Left cardiac atrium (tissue), 4 donors: ENCODE measurements around the gene HELZ. TPM values are rescaled to one million over a fixed set of nuclear protein-coding genes. Genes with fewer than 3 reads are reported as not detected.
"Not testable (repeated sequence)": the region's sequence is repeated elsewhere in the genome, so short reads cannot be mapped to it uniquely, and the experiment has no call there.

ENCODE experiments used
- ATAC-seq, 2 donors: fragments of 200-7000 bp; cut with Tn5 transposase; one replicate each; pipeline ENCODE4 v1.9.1; 2020; ENCODE audit warnings: mild to moderate bottlenecking in 2 of 2, moderate library complexity in 2 of 2
- DNase-seq: peaks from one replicate; pipeline ENCODE4 v3.0.0-alpha.2; 2020
- intact Hi-C, 2 donors: fragments of 100-400 bp; cut with DNase I; formaldehyde crosslinking; loops; one replicate each; pipeline versions ENCODE4 v1.14.1 to v1.15.1; 2022 to 2023
- total RNA-seq, 2 donors: library from RNA; stranded (reverse); fragmentation: NEBNext Ultra II Directional; extraction: Animal tissue kit (Norgen Biotek cat#: 25700); gene quantifications; one replicate each; pipeline ENCODE4 v1.2.1, GENCODE V29; 2021
- donor health status: DM: no; HTN: yes; CAD: no.
- donor health status: DM: no; HTN: yes; CAD: no; lungs with severe emphysema.
- donor health status: DM: yes; HTN: yes; CAD: no.
- donor health status: Dilated cardiomyopathy.

The HELZ gene
- total RNA-seq, 2 donors from 2014 or later: 34.5 to 36.0 TPM

- no peak for ATAC-seq
- no peak for DNase-seq
- intact Hi-C loops: no loop called here
These were observed 136.9 kb downstream of the HELZ start for GRCh38 chr17:67107811-67108775.

DNA sequence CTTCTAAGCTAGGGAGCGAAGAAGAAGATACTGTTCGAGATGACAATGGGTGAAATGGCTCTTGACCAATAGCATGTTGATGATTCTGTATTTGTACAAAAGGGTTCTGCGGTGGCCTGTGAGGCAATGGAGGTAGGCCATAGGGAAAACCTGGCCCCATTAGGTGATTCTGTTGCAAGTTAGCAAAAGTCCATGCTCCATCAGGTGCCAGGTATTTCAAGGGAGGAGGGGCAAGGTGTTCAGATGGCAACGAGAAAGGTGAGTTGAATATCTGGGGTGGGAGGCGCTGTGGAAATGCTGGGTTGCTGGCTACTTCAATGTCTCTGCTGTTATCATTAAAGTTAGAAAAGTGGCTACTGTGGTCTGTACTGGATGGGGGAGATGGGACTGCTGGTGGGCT lies 137.8 kb downstream of the HELZ start:
- DNase-seq (no peak), ATAC-seq (no peak)
- intact Hi-C loops: no loop called here

DNA sequence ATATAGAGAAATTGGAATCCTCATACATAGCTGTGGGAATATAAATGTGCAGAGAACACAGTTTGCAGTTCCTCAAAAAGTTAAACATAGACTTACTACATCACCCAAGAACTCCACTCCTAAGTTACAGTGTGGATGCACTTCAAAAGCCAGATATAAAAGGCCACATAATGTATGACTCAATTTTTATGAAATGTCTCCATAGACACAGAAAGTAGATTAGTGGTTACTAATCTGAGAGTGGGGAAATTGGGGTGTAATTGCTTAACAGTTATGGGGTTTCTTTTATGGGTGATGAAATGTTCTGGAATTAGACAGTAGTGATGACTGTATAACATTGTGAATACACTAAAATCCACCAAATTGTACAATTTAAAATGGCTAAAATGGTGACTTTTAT lies 139.8 kb downstream of the HELZ start:
- ATAC-seq (peak; percentile 44 to 81), DNase-seq (no peak)
- intact Hi-C loops: no loop called here

DNA sequence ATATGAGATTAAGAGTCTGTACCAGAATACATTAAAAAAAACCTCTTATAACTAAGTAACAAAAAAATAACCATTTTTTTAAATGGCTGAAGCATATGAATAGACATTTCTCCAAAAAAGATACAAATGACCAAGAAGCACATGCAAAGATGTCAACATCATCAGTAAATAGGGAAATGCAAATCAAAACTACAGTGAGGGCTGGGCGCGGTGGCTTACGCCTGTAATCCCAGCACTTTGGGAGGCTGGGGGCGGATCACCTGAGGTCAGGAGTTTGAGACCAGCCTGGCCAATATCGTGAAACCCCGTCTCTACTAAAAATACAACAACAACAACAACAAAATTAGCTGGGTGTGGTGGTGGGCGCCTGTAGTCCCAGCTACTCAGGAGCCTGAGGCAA lies 140.4 kb downstream of the HELZ start:
- ATAC-seq, DNase-seq, intact Hi-C loops: not testable (repeated sequence)

- DNase-seq (no peak), ATAC-seq (peak in 1 of 2 donors; percentile 46)
- intact Hi-C loops: no loop called here
These were observed 147.0 kb downstream of the HELZ start for GRCh38 chr17:67098006-67098405.

DNA sequence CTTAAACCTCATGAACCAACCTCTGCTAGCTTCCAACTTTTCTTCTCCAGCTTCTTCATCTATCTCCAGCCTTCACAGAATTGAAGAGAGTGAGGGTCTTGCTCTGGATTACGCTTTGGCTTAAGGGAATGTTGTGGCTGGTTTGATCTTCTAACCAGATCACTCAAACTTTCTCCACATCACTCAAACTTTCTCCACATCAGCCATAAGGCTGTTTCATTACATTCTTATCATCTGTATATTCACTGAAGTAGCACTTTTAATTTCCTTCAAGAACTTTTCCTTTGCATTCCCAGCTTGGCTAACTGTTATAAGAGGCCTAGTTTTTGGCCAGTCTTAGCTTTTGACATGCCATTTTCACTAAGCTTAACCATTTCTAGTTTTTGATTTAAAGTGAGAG lies 148.4 kb downstream of the HELZ start:
- no peak for ATAC-seq
- DNase-seq: no peak
- intact Hi-C loops: no loop called here

DNA sequence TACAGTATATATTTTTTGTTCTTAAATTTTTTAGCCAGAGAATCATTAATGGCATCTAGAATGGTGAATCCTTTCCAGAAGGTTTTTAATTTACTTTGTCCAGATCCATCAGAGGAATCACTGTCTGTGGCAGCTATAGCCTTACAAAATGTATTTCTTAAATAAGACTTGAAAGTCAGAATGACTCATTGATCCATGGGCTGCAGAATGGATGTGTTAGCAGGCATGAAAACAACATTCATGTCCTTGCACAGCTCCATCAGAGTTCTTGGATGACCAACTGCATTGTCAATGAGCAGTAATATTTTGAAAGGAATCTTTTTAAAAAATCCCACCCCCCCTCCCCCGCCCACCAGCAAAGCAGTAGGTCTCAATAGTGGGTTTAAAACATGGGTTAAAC lies 149.2 kb downstream of the HELZ start:
- no peak for DNase-seq
- no peak for ATAC-seq
- intact Hi-C loops: no loop called here

- intact Hi-C loops, DNase-seq: not testable (repeated sequence)
- ATAC-seq: peak in 1 of 2 donors; percentile 29
These were observed 149.7 kb downstream of the HELZ start for GRCh38 chr17:67095291-67095690.

- intact Hi-C loops: no loop called here
- no peak for ATAC-seq
These were observed 151.6 kb downstream of the HELZ start for GRCh38 chr17:67093348-67093747.

DNA sequence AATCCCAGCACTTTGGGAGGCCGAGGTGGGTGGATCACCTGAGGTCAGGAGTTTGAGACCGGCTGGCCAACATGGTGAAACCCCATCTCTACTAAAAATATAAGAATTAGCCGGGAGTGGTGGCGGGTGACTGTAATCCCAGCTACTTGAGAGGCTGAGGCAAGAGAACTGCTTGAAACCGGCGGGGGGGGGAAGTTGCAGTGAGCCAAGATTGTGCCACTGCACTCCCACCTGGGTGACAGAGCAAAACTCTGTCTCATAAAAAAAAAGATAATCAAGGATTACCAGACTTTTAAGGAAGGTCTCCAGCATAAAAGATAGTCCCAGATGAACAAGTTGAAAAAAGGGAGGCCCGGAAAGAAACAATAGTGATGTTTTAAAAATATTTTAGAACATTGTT lies 152.3 kb downstream of the HELZ start:
- ATAC-seq, DNase-seq, intact Hi-C loops: not testable (repeated sequence)

More at GRCh38 chr17:67093348-67093747, 151.6 kb downstream of the HELZ start:
- DNase-seq: no peak

GRCh38 chr17:67092291-67092690 lies 152.7 kb downstream of the HELZ start:
- DNase-seq (no peak), ATAC-seq (no peak)
- intact Hi-C loops: no loop called here

- ATAC-seq (no peak), DNase-seq (no peak)
- intact Hi-C loops: no loop called here
These were observed 154.7 kb downstream of the HELZ start for GRCh38 chr17:67090341-67090740.

- ATAC-seq (no peak), DNase-seq (no peak)
- intact Hi-C loops: no loop called here
These were observed 156.4 kb downstream of the HELZ start for GRCh38 chr17:67088639-67089038.

- intact Hi-C loops: no loop called here
- ATAC-seq (no peak), DNase-seq (no peak)
These were observed 159.6 kb downstream of the HELZ start for GRCh38 chr17:67085406-67085805.

DNA sequence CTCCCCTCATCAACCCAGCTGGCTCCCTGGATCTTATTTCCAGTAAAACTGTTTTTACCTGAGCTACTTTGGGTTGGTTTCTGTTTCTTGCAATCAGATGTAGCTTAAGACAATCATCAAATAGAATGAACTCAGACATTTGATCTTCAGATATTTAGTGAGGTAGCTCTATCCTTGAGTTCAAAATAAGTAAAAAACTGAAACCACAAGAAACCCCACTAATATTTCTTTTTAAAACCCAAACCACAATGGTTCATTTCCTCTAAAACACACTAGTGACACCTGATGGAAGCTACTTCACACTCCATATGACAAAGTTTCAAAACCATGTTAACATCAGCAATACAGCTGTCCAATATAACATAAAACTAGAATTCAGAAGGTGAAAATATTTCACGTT lies 162.9 kb downstream of the HELZ start:
- intact Hi-C loops: no loop called here
- DNase-seq (no peak), ATAC-seq (no peak)

DNA sequence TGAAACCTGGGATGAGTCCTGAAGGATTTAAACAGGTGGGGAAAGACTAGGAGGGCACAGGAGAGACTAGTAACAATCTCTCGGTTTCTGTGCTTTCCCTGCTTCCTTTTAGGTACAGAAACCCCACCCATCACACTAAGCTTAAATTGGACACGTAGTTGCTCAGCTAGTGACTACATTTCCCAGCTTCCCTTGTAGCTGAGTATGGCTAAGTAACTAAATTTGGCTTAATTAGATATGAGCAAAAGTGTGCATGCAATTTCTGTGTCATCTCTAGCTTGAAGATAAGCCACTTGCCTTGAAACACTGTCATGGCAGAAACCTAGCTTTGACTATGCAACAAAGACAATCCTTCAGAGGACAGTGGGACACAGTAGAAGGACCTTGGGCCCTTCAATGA lies 164.2 kb downstream of the HELZ start:
- peak in 1 of 2 donors; percentile 42 for ATAC-seq
- intact Hi-C loops: no loop called here
- DNase-seq: no peak

DNA sequence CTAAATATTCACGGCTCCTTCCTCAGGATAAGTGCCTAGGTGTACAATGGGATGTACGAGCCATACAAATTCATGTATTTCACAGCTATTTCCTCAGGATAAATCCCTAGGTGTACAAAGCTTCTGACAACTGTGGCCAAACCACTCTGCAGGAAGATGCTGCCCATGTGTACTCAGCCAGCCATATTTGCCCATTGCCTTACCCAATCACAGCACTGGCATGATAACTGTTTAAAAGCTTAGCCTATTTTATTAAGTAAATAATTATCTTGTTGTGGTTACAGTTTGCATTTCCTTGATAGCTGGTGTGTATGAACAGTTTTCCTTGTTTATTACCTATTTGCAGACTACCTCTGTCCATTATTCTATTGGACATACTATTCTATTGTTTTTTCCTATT lies 165.5 kb downstream of the HELZ start:
- ATAC-seq (peak in 1 of 2 donors; percentile 21), DNase-seq (no peak)
- intact Hi-C loops: no loop called here

DNA sequence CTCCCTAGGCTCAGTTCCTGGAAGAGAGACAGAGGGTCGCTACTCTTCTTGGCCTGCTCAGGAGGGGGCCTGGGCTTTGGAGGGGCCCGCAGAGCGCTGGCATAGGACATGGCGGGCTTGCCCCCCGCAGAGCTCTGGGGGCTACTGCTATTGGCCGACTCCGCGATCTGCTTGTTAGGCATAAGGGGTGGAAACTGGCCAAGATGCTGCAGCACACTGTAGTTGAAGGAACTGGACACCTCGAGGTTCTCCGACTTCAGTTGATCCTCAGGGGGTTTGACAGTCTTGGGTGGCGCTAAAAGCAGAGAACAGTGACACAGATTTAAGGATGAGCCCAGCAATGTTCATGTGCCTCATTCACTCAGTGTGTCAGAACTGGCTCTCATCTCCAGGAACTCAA lies 166.7 kb downstream of the HELZ start:
- no peak for ATAC-seq
- intact Hi-C loops: no loop called here
- no peak for DNase-seq

DNA sequence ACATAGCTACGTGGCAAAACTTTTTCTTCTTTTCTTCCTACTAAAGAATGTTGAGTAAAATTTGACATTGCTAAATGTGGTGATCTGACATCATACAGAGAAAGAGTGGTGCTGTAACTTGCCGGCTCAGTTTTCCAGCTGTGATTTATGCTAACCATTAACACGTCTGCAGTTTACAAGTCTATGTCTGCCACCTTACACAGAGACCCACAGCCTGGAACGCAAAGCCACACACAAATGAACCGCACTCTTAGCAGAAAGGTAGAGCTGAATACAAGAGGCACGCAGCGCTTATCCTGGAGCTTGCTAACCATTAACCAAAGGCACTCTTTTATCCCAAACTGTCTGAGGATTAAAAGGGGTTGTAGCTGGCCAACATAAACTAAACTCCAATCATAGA lies 168.7 kb downstream of the HELZ start:
- DNase-seq (no peak), ATAC-seq (no peak)
- intact Hi-C loops: no loop called here

DNA sequence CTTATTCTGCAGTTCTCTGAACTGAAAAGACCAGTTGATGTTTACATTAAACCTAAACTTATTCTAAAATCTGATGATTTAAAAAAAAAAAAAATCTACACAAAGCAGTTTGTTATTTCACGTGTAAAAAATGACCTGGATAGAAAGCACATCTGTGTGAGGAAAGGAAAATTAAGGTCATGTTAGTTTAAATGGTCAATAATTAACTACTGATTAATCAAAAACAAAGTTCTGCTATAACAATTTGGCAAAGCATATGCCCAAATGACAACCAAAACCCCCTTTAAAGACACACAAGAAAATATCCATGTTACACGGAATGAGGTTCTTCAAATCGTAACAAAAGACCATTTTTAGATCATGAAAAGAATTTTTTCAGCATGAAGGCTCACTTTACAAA lies 170.2 kb downstream of the HELZ start:
- ATAC-seq (no peak), DNase-seq (no peak)
- intact Hi-C loops: no loop called here

GRCh38 chr17:67072885-67073284 lies 172.1 kb downstream of the HELZ start:
- DNase-seq (no peak), ATAC-seq (no peak)

More at GRCh38 chr17:67072885-67073284, 172.1 kb downstream of the HELZ start:
- intact Hi-C loops: no loop called here
